Astrocyte (in vitro differentiated cells and primary cell): Measurements from ENCODE around the gene KDM7A. TPM values are rescaled to one million over a fixed set of nuclear protein-coding genes. Genes with fewer than 3 reads are reported as not detected.

Experiments
- DNase-seq: peaks from one replicate; pipeline ENCODE4 v3.0.0-alpha.2; 2010; ENCODE audit warnings: low read depth
- FAIRE-seq: peaks from 2 replicates; lab custom pipeline; 2011; peaks lifted over from hg19 to GRCh38; lab: Jason Lieb, UNC
- H2AFZ ChIP-seq: 2 replicates; pipeline ENCODE4 v1.6.0; 2012; ENCODE audit warnings: low read depth, low read length, inconsistent platforms
- H3K27ac ChIP-seq: 2 replicates; pipeline ENCODE4 v1.5.1; 2011; ENCODE audit warnings: low read depth, low read length, inconsistent platforms
- H3K27me3 ChIP-seq: 2 replicates; pipeline ENCODE4 v1.6.0; 2011; ENCODE audit warnings: low read length, inconsistent platforms; ENCODE audit not compliant: insufficient read depth
- H3K36me3 ChIP-seq: 2 replicates; pipeline ENCODE4 v1.5.1; 2011; ENCODE audit warnings: low read length, inconsistent platforms; ENCODE audit not compliant: insufficient read depth
- H3K4me1 ChIP-seq: 2 replicates; pipeline ENCODE4 v1.5.1; 2011; ENCODE audit warnings: low read length, inconsistent platforms; ENCODE audit not compliant: insufficient read depth
- H3K4me2 ChIP-seq: 2 replicates; pipeline ENCODE4 v1.6.0; 2012; ENCODE audit warnings: low read length, inconsistent platforms
- H3K4me3 ChIP-seq: 2 replicates; pipeline ENCODE4 v1.5.1; 2011; ENCODE audit warnings: low read depth, mild to moderate bottlenecking, low read length, inconsistent platforms; ENCODE audit not compliant: insufficient read depth
- H3K79me2 ChIP-seq: 2 replicates; pipeline ENCODE4 v1.6.0; 2012; ENCODE audit warnings: mild to moderate bottlenecking, low read length, inconsistent platforms; ENCODE audit not compliant: insufficient read depth
- H3K9ac ChIP-seq: 2 replicates; pipeline ENCODE4 v1.6.0; 2012; ENCODE audit warnings: mild to moderate bottlenecking, low read length, inconsistent platforms
- H3K9me3 ChIP-seq: 2 replicates; pipeline ENCODE4 v1.5.1; 2012; ENCODE audit warnings: low read depth, mild to moderate bottlenecking, low read length, inconsistent platforms; ENCODE audit not compliant: insufficient read depth
- H4K20me1 ChIP-seq: 2 replicates; pipeline ENCODE4 v1.6.0; 2012; ENCODE audit warnings: low read length, inconsistent platforms; ENCODE audit not compliant: insufficient read depth
- H3K27ac Mint-ChIP-seq: one replicate; pipeline ENCODE4 v1.8.0; 2021; ENCODE audit warnings: mild to moderate bottlenecking, mixed read lengths; ENCODE audit not compliant: unreplicated experiment
- H3K27me3 Mint-ChIP-seq: one replicate; pipeline ENCODE4 v1.8.0; 2021; ENCODE audit warnings: low read depth, mixed read lengths; ENCODE audit not compliant: unreplicated experiment
- H3K36me3 Mint-ChIP-seq: one replicate; pipeline ENCODE4 v1.8.0; 2021; ENCODE audit warnings: low read depth, mixed read lengths; ENCODE audit not compliant: unreplicated experiment
- H3K4me1 Mint-ChIP-seq: one replicate; pipeline ENCODE4 v1.8.0; 2021; ENCODE audit warnings: low read depth, mixed read lengths; ENCODE audit not compliant: unreplicated experiment
- H3K4me3 Mint-ChIP-seq: one replicate; pipeline ENCODE4 v1.8.0; 2021; ENCODE audit warnings: mild to moderate bottlenecking, moderate library complexity, mixed read lengths; ENCODE audit not compliant: unreplicated experiment
- H3K9me3 Mint-ChIP-seq: one replicate; pipeline ENCODE4 v1.8.0; 2021; ENCODE audit warnings: mild to moderate bottlenecking, mixed read lengths; ENCODE audit not compliant: unreplicated experiment
- CTCF ChIP-seq: IDR thresholded peaks from 2 replicates; pipeline ENCODE4 v1.5.1; 2011; ENCODE audit warnings: low read depth, mild to moderate bottlenecking, inconsistent platforms, low read length, moderate library complexity; ENCODE audit not compliant: insufficient read depth
- EZH2 ChIP-seq: IDR thresholded peaks from 2 replicates; pipeline ENCODE4 v1.6.1; 2012; ENCODE audit warnings: mild to moderate bottlenecking, low read length, inconsistent platforms; ENCODE audit not compliant: insufficient read depth
- total RNA-seq: library from RNA; stranded (reverse); gene quantifications from 2 replicates; pipeline ENCODE4 v1.2.1, GENCODE V29; 2021

Gene KDM7A
- total RNA-seq, 1 donor from 2014 or later = 5.4 TPM

- H3K4me1 ChIP-seq = no peaks in the 10 kb centered on the region
- peaks cover 2% of the 10 kb centered on the region for H3K27me3 Mint-ChIP-seq
- no peak overlapping the region for H3K4me3 ChIP-seq
- H3K4me3 Mint-ChIP-seq = no peak overlapping the region
- H3K27me3 ChIP-seq = peaks cover 4% of the 10 kb centered on the region
- TF ChIP-seq CTCF (no peak), EZH2 (no peak)
- H3K27ac ChIP-seq = no peak overlapping the region
- no peaks in the 10 kb centered on the region for H3K36me3 ChIP-seq
- no peak for FAIRE-seq
- no peak for DNase-seq
- H3K9me3 ChIP-seq = no peaks in the 10 kb centered on the region
- no peak overlapping the region for H3K27ac Mint-ChIP-seq
- H3K9ac ChIP-seq = no peak overlapping the region
- H3K4me2 ChIP-seq = no peak overlapping the region
- no peak overlapping the region for H2AFZ ChIP-seq
- peaks cover 29% of the 10 kb centered on the region for H3K9me3 Mint-ChIP-seq
- H3K79me2 ChIP-seq = no peaks in the 10 kb centered on the region
- no peaks in the 10 kb centered on the region for H4K20me1 ChIP-seq
- no peaks in the 10 kb centered on the region for H3K4me1 Mint-ChIP-seq
- H3K36me3 Mint-ChIP-seq = peaks cover 2% of the 10 kb centered on the region
Measured at GRCh38 chr7:140068033-140068432, 108.8 kb downstream of the KDM7A start.

- Mint-ChIP-seq H3K27ac (no peak overlapping the region), H3K4me1 (no peaks in the 10 kb centered on the region), H3K9me3 (peaks cover 27% of the 10 kb centered on the region), H3K27me3 (peaks cover 2% of the 10 kb centered on the region), H3K4me3 (no peak overlapping the region), H3K36me3 (peaks cover 2% of the 10 kb centered on the region)
- TF ChIP-seq CTCF (no peak), EZH2 (no peak)
- Histone ChIP-seq H3K27ac (no peak overlapping the region), H2AFZ (no peak overlapping the region), H3K9me3 (no peaks in the 10 kb centered on the region), H3K36me3 (no peaks in the 10 kb centered on the region), H3K4me3 (no peak overlapping the region), H4K20me1 (no peaks in the 10 kb centered on the region), H3K79me2 (no peaks in the 10 kb centered on the region), H3K4me1 (no peaks in the 10 kb centered on the region), H3K9ac (no peak overlapping the region), H3K27me3 (peaks cover 4% of the 10 kb centered on the region), H3K4me2 (no peak overlapping the region)
- FAIRE-seq (no peak), DNase-seq (no peak)
Measured at GRCh38 chr7:140067052-140067451, 109.7 kb downstream of the KDM7A start.

GRCh38 chr7:140062528-140063299 lies 114.1 kb downstream of the KDM7A start, which contains the start of gene PARP12:
Gene PARP12 (minus strand): TSS chr7:140062951. CDS start chr7:140062847, 104 bp downstream.
- FAIRE-seq = no peak
- Histone ChIP-seq H3K4me3 (peak within 1 kb of the TSS; percentile 68), H4K20me1 (peaks cover 15% of the 10 kb centered on the region), H3K4me2 (peak within 1 kb of the TSS; percentile 84), H3K4me1 (peaks cover 17% of the 10 kb centered on the region), H2AFZ (peak within 1 kb of the TSS; percentile 88), H3K36me3 (no peaks in the 10 kb centered on the region), H3K9me3 (no peaks in the 10 kb centered on the region), H3K27me3 (no peaks in the 10 kb centered on the region), H3K9ac (peak within 1 kb of the TSS; percentile 74), H3K79me2 (no peaks in the 10 kb centered on the region), H3K27ac (peak within 1 kb of the TSS; percentile 32)
- peak within 1 kb of the TSS; percentile 92 for H3K4me3 Mint-ChIP-seq
- H3K27ac Mint-ChIP-seq = peak within 1 kb of the TSS; percentile 87
- peak; percentile 64 for DNase-seq
- H3K9me3 Mint-ChIP-seq = peaks cover 23% of the 10 kb centered on the region
- H3K27me3 Mint-ChIP-seq = no peaks in the 10 kb centered on the region
- no peak for TF ChIP-seq CTCF
- TF ChIP-seq EZH2 = no peak
- H3K4me1 Mint-ChIP-seq = peaks cover 36% of the 10 kb centered on the region
- peaks cover 12% of the 10 kb centered on the region for H3K36me3 Mint-ChIP-seq
